GM19324 (cell line): ENCODE measurements around the gene C22orf23.
"Not testable (repeated sequence)": the region's sequence is repeated elsewhere in the genome, so short reads cannot be mapped to it uniquely, and the experiment has no call there.

ENCODE experiments used
- ATAC-seq: cut with Tn5 transposase; IDR thresholded peaks from one replicate; pipeline ENCODE4 v1.9.1; 2021; ENCODE audit warnings: mild to moderate bottlenecking, moderate library complexity; ENCODE audit not compliant: unreplicated experiment, low FRiP score

The C22orf23 gene

GRCh38 chr22:37959231-37959825 is 5.9 kb upstream of the C22orf23 start:
- ATAC-seq = no peak

DNA sequence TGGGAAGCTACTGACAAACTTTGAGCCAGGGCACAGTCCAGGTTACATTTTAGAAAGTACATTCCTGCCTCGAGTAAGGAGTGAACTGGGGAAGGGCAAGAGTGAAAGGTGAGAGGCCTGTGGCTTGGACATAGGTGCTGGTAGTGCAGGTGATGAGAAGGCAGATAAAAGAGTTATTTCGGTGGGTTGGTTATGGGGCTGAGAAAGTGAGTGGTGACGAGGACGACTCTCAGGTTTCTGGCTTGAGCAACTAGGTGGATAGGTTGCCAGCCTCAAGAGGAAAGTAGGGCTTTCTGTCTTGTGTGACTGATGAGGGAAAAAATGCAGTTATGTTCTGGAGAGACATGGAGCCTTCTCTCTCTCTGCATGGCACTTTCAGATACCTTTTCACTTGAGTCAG is 3.8 kb upstream of the C22orf23 start:
- ATAC-seq = no peak

GRCh38 chr22:37955825-37956397 is 2.5 kb upstream of the C22orf23 start:
- ATAC-seq = not testable (repeated sequence)

- ATAC-seq = no peak
Measured at GRCh38 chr22:37954686-37955085, 1.3 kb upstream of the C22orf23 start.

- no peak for ATAC-seq
Measured at GRCh38 chr22:37953062-37953436, 352 bp downstream of the C22orf23 start.

DNA sequence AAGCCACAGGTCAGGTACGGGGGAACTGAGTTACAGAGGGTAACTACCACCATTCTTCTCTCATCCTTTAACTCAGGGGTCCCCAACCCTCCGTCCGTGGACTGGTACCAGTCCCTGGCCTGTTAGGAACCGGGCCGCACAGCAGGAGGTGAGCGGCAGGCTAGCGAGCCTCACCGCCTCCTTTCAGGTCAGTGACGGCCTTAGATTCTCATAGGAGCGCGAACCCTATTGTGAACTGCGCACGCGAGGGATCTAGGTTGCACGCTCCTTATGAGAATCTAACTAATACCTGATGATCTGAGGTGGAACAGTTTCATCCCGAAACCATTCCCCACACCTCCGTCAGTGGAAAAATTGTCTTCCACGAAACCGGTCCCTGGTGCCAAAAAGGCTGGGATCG is 772 bp downstream of the C22orf23 start:
- ATAC-seq = not testable (repeated sequence)

GRCh38 chr22:37951305-37951704 is 2.1 kb downstream of the C22orf23 start:
- ATAC-seq = no peak

GRCh38 chr22:37947142-37947795 is 6.1 kb downstream of the C22orf23 start:
- not testable (repeated sequence) for ATAC-seq

DNA sequence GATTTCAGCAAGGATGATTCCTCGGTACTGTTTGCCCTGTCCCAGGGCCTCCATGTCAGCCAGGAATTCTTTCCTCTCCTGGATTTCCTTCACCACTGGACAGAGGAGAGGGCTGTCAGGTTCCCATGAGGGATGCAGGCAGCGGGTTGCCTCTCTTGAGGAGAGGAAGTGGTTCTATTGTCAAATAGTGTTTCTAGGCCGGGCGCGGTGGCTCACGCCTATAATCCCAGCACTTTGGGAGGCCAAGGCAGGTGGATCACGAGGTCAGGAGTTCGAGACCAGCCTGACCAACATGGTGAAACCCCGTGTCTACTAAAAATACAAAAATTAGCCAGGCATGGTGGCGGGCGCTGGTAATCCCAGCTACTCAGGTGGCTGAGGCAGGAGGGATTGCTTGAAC is 9.0 kb downstream of the C22orf23 start:
- ATAC-seq = not testable (repeated sequence)

DNA sequence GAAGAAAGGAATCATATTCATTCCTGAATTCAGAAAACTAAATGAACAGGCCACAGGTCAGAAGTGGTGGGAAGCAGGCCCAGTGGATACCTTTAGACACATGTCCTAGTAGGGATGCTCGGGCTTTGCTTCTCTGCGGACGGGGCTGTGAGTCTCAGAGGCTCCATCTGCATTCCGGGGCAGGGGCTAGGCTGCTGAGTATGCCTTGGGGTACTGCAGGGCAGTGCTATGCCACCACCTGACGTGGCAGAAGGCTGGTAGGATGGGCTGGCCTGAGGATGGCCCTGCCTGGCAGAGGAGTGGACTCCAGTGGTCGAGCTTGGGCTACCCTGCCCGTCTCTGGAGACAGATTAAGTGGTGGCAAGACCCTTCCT is 9.6 kb downstream of the C22orf23 start:
- no peak for ATAC-seq

- no peak for ATAC-seq
Measured at GRCh38 chr22:37943136-37943824, 10.1 kb downstream of the C22orf23 start.

GRCh38 chr22:37942133-37942532 is 11.3 kb downstream of the C22orf23 start:
- ATAC-seq = no peak

DNA sequence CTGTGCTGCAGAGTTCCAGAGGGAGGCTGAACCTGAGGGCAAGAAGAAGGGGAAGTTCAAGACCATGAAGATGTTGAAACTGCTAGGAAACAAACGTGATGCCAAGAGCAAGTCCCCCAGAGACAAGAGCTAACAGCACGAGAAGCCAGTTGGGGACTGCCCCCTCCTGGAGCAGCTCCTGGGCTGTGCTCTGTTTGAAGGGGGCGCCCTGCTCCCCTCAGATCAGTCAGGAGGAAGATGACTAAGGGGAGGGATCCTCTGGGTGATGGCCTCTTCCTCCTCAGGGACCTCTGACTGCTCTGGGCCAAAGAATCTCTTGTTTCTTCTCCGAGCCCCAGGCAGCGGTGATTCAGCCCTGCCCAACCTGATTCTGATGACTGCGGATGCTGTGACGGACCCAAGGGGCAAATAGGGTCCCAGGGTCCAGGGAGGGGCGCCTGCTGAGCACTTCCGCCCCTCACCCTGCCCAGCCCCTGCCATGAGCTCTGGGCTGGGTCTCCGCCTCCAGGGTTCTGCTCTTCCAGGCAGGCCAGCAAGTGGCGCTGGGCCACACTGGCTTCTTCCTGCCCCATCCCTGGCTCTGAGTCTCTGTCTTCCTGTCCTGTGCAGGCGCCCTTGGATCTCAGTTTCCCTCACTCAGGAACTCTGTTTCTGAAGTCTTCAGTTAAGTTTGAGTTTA is 12.6 kb downstream of the C22orf23 start:
- ATAC-seq = no peak

DNA sequence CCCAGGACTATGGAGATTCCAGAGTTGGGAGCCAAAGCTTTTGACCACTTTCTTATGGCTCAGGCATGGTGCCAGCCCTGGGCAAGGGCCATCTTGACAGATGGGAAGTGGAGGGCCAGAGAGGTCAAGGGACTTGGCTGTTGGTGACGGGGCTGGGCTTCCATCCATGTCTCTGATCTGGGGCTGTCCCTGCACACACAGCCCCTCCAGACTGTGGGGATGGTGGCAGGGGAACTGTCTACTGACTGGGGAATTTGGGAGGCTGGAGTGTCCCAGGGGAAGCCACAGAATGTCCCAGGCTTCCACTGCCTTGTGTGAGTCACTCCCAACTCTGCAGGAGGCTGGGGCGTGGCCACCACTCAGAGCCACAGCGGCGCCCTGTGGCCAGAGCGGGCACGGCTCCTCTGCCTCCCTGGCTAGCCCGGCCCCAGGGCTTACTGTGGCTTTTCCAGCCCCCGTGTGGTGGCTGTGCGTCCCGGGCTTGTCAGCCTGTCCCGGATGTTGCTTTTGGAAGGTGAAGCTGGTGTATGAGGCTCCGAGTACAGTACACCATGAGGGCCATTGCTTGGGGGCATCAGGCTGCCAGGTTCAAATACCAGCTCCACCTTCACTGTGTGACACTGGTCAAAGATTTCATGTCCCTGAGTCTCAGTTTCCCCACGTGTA is 19.6 kb downstream of the C22orf23 start:
- ATAC-seq = peak; percentile 62

- no peak for ATAC-seq
Measured at GRCh38 chr22:37932821-37933578, 20.4 kb downstream of the C22orf23 start.

GRCh38 chr22:37932401-37932800 is 21.0 kb downstream of the C22orf23 start:
- ATAC-seq = no peak

GRCh38 chr22:37931893-37932389 is 21.5 kb downstream of the C22orf23 start:
- no peak for ATAC-seq

DNA sequence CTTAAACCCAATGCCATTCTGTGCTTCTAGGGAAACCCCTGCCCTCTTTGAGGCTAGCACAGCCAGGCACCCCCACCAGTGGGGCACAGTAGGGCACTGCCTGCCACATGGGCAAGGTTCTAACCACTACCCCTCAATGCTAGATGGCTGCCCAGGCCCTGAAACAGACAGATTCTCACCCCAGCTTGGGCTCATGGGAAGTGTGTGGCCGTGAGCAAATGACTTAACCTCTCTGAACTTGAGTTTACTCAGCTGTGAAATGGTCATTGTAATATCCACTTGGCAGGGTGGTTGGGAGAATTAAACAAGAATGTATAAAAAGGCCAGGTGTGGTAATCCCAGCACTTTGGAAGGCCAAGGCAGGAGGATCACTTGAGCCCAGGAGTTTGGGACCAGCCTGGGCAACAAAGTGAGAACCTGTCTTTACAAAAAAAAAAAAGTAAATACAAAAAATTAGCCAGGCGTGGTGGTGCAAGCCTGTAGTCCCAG is 22.4 kb downstream of the C22orf23 start:
- no peak for ATAC-seq

DNA sequence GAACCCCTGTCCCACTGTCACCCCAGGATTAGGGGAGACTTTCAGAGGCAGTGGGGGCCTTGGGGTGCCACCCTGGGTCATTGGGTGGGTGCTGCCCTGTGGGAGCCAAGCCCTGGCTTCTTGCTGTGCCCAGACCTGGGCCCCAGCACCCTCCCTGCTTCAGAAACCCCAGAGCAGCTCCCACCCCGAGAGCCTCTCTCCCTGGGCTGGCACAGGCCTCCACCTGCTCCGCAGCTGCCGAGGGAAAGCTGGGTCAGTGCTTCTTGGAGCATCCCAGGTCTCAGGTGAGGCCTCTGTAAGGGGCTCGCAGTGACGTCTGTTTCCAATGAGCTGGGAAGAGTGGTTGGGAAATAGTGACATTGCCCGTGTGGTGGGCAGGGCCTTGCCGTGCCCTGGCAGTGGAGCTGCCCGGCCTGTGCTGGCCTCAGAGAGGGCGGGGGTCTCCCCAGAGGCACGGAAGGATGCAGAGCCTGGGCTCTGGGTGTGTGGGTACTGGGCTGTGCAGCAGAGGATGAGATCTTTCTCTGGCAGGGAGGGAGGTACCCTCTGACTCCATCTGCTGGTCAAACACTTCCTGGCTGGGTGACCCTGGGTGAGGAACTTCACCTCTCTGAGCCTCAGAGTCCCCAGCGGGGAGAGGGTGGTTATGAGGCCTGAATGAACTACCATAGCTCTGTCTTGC is 23.0 kb downstream of the C22orf23 start:
- no peak for ATAC-seq
